Skeletal muscle cell (primary cell): Measurements from ENCODE around the gene AURKAIP1.
A peak's percentile ranks its signal among the peaks of the same experiment; 100 is the strongest.
"Not testable (repeated sequence)": the region's sequence is repeated elsewhere in the genome, so short reads cannot be mapped to it uniquely, and the experiment has no call there.

ENCODE experiments used
- DNase-seq: peaks from one replicate; pipeline ENCODE4 v3.0.0-alpha.2; 2010; ENCODE audit warnings: low read depth
- H3K4me3 ChIP-seq: 2 replicates; pipeline ENCODE4 v1.5.1; 2011; ENCODE audit warnings: low read depth, mild to moderate bottlenecking, control low read depth, low read length, moderate library complexity

Gene AURKAIP1

GRCh38 chr1:1391225-1391624 is 16.2 kb upstream of the AURKAIP1 start:
- no peak overlapping the region for H3K4me3 ChIP-seq
- no peak for DNase-seq

GRCh38 chr1:1390675-1391074 is 15.7 kb upstream of the AURKAIP1 start:
- DNase-seq = no peak

GRCh38 chr1:1388078-1388472 is 13.1 kb upstream of the AURKAIP1 start:
- no peak for DNase-seq
- no peak overlapping the region for H3K4me3 ChIP-seq

More at GRCh38 chr1:1390675-1391074, 15.7 kb upstream of the AURKAIP1 start:
- no peak overlapping the region for H3K4me3 ChIP-seq

GRCh38 chr1:1387098-1388077 is 12.4 kb upstream of the AURKAIP1 start:
- H3K4me3 ChIP-seq = no peak overlapping the region
- no peak for DNase-seq

GRCh38 chr1:1385931-1386330 is 10.9 kb upstream of the AURKAIP1 start:
- H3K4me3 ChIP-seq = no peak overlapping the region
- DNase-seq = no peak

GRCh38 chr1:1385339-1385738 is 10.3 kb upstream of the AURKAIP1 start:
- DNase-seq, H3K4me3 ChIP-seq: not testable (repeated sequence)

- H3K4me3 ChIP-seq = no peak overlapping the region
- DNase-seq = no peak
Measured at GRCh38 chr1:1381294-1381693, 6.3 kb upstream of the AURKAIP1 start.

GRCh38 chr1:1380860-1381259 is 5.9 kb upstream of the AURKAIP1 start:
- DNase-seq = no peak

GRCh38 chr1:1377540-1378205 is 2.7 kb upstream of the AURKAIP1 start:
- no peak overlapping the region for H3K4me3 ChIP-seq
- no peak for DNase-seq

More at GRCh38 chr1:1380860-1381259, 5.9 kb upstream of the AURKAIP1 start:
- no peak overlapping the region for H3K4me3 ChIP-seq

GRCh38 chr1:1376551-1377226 is 1.7 kb upstream of the AURKAIP1 start:
- DNase-seq = no peak
- H3K4me3 ChIP-seq = no peak overlapping the region

- peak overlapping the region; percentile 94 for H3K4me3 ChIP-seq
- no peak for DNase-seq
Measured at GRCh38 chr1:1374589-1374928, 448 bp downstream of the AURKAIP1 start.

- H3K4me3 ChIP-seq = peak overlapping the region; percentile 94
- DNase-seq = no peak
Measured at GRCh38 chr1:1373815-1374588, 1.0 kb downstream of the AURKAIP1 start.

GRCh38 chr1:1373051-1373814 is 1.8 kb downstream of the AURKAIP1 start:
- no peak overlapping the region for H3K4me3 ChIP-seq

GRCh38 chr1:1371746-1372711 is 3.0 kb downstream of the AURKAIP1 start:
- no peak for DNase-seq
- no peak overlapping the region for H3K4me3 ChIP-seq

More at GRCh38 chr1:1373051-1373814, 1.8 kb downstream of the AURKAIP1 start:
- no peak for DNase-seq

GRCh38 chr1:1371364-1371745 is 3.7 kb downstream of the AURKAIP1 start:
- no peak overlapping the region for H3K4me3 ChIP-seq

GRCh38 chr1:1370771-1371300 is 4.2 kb downstream of the AURKAIP1 start:
- H3K4me3 ChIP-seq = no peak overlapping the region
- no peak for DNase-seq

More at GRCh38 chr1:1371364-1371745, 3.7 kb downstream of the AURKAIP1 start:
- DNase-seq = no peak

GRCh38 chr1:1370094-1370493 is 4.9 kb downstream of the AURKAIP1 start:
- H3K4me3 ChIP-seq, DNase-seq: not testable (repeated sequence)
